GM12878 (cell line): Measurements from ENCODE around the gene IMPACT. TPM values are rescaled to one million over a fixed set of nuclear protein-coding genes. Genes with fewer than 3 reads are reported as not detected.

ENCODE experiments used
- ATAC-seq: fragments of 200-7000 bp; cut with Tn5 transposase; 3 replicates; pipeline ENCODE4 v1.9.1; 2020; ENCODE audit warnings: mild to moderate bottlenecking, moderate library complexity
- BruUV-seq: library from RNA; stranded (reverse); fragments of 400-500 nt; replicated peaks from 2 replicates; lab custom pipeline; 2021; lab: Mats Ljungman, UMichigan
- CTCF ChIA-PET: fragments of 300-600 bp; sonication (Branson Sonifier 250); formaldehyde crosslinking; extraction: SDS; loops from one replicate; lab custom pipeline; 2021; ENCODE audit warnings: inconsistent platforms; lab: Yijun Ruan, JAX
- POLR2A ChIA-PET: fragments of 350-600 bp; formaldehyde crosslinking; extraction: SDS; loops from one replicate; lab custom pipeline; 2021; ENCODE audit warnings: inconsistent platforms; lab: Charles Lee
- RAD21 ChIA-PET: fragments of 300-600 bp; sonication (Branson Sonifier 250); formaldehyde crosslinking; loops from one replicate; lab custom pipeline; 2023; ENCODE audit warnings: antibody characterized with exemption; ENCODE audit not compliant: unreplicated experiment; lab: Charles Lee
- SMC1A ChIA-PET: fragments of 300-600 bp; sonication (Branson Sonifier 250); formaldehyde crosslinking; loops from one replicate; lab custom pipeline; 2023; ENCODE audit not compliant: unreplicated experiment, uncharacterized antibody; lab: Charles Lee
- DNase-seq: peaks from one replicate; pipeline ENCODE4 v3.0.0-alpha.2; 2011; ENCODE audit warnings: low read depth, low spot score
- FAIRE-seq: peaks from 3 replicates; lab custom pipeline; 2011; peaks lifted over from hg19 to GRCh38; lab: Jason Lieb, UNC
- H2AFZ ChIP-seq: 2 replicates; pipeline ENCODE4 v1.6.0; 2011; ENCODE audit warnings: low read depth, low read length, control low read depth; ENCODE audit not compliant: control insufficient read depth
- H3K27ac ChIP-seq: 2 replicates; pipeline ENCODE4 v1.5.1; 2011; ENCODE audit warnings: control low read depth; ENCODE audit not compliant: control insufficient read depth, insufficient read depth
- H3K27me3 ChIP-seq, 2 experiments: replicated peaks in 1 of 2; 2 replicates each; pipeline versions ENCODE4 v1.6.0 to v1.6.1; 2011; ENCODE audit warnings: low read length in 1 of 2; ENCODE audit not compliant: control insufficient read depth in 2 of 2, insufficient read depth in 2 of 2
- H3K36me3 ChIP-seq, 2 experiments: 2 replicates each; pipeline ENCODE4 v1.5.1; 2011; ENCODE audit warnings: low read length in 1 of 2; ENCODE audit not compliant: control insufficient read depth in 2 of 2, insufficient read depth in 2 of 2
- H3K4me1 ChIP-seq: 2 replicates; pipeline ENCODE4 v1.6.1; 2011; ENCODE audit warnings: mild to moderate bottlenecking, low read length, moderate library complexity, mixed read lengths; ENCODE audit not compliant: control insufficient read depth, insufficient read depth
- H3K4me2 ChIP-seq: 2 replicates; pipeline ENCODE4 v1.6.0; 2011; ENCODE audit warnings: control low read depth; ENCODE audit not compliant: control insufficient read depth, insufficient read depth
- H3K4me3 ChIP-seq: fragments of 200-600 bp; sonication (generic); 2 replicates; pipeline ENCODE4 v1.5.1; 2016
- H3K79me2 ChIP-seq: 2 replicates; pipeline ENCODE4 v1.6.0; 2011; ENCODE audit warnings: low read length; ENCODE audit not compliant: control insufficient read depth, insufficient read depth
- H3K9ac ChIP-seq: 2 replicates; pipeline ENCODE4 v1.8.0; 2011; ENCODE audit warnings: low read length, control low read depth, mixed read lengths; ENCODE audit not compliant: control insufficient read depth, insufficient read depth
- H3K9me3 ChIP-seq: replicated peaks from 3 replicates; pipeline ENCODE4 v1.5.1; 2011; ENCODE audit warnings: mild to moderate bottlenecking, low read length; ENCODE audit not compliant: control insufficient read depth, insufficient read depth
- H4K20me1 ChIP-seq: 2 replicates; pipeline ENCODE4 v1.6.0; 2011; ENCODE audit not compliant: control insufficient read depth, insufficient read depth
- CBFB ChIP-seq: IDR thresholded peaks from 2 replicates; pipeline ENCODE4 v1.6.1; 2016; ENCODE audit warnings: antibody characterized with exemption, low read depth
- EP300 ChIP-seq, 2 experiments: fragments of 150-350 bp in 1 of 2; IDR thresholded peaks; 2 replicates each; pipeline ENCODE4 v1.6.1; 2011 to 2012; ENCODE audit warnings: low read depth in 2 of 2, low read length in 2 of 2, borderline replicate concordance in 1 of 2, improper control_type of control experiment in 1 of 2, inconsistent platforms in 1 of 2; ENCODE audit not compliant: control insufficient read depth in 1 of 2
- IKZF2 ChIP-seq, 2 experiments: fragments of 450-650 bp; IDR thresholded peaks; 2 replicates each; pipeline ENCODE4 v1.6.1; 2017; ENCODE audit warnings: mild to moderate bottlenecking in 2 of 2, moderate library complexity in 2 of 2
- KDM1A ChIP-seq: fragments of 200-600 bp; sonication (generic); IDR thresholded peaks from 2 replicates; pipeline ENCODE4 v1.6.1; 2016; ENCODE audit warnings: borderline replicate concordance
- ZNF217 ChIP-seq: fragments of 450-650 bp; IDR thresholded peaks from 2 replicates; pipeline ENCODE4 v1.6.1; 2017; ENCODE audit warnings: antibody characterized with exemption, mild to moderate bottlenecking
- WGBS: methylation state at CpG from one replicate; pipeline ENCODE4 v1.1.6; 2016; ENCODE audit warnings: low lambda C conversion rate; ENCODE audit not compliant: insufficient replicate concordance, insufficient coverage; ENCODE audit errors: missing lambda C conversion rate; 5-methylcytosine and 5-hydroxymethylcytosine counted together
- in situ Hi-C: fragments of 300-500 bp; cut with MboI; formaldehyde crosslinking; loops from 9 replicates; pipeline ENCODE4 v1.14.3; 2018; ENCODE audit warnings: mixed read lengths
- intact Hi-C: fragments of 100-400 bp; cut with micrococcal nuclease; formaldehyde crosslinking; loops from one replicate; pipeline ENCODE4 v1.14.2; 2022; ENCODE audit not compliant: unreplicated experiment
- polyA plus RNA-seq, 11 experiments: library from polyadenylated mRNA; depleted of rRNA in 4 of 11; unstranded in 6 of 11; stranded (reverse) in 5 of 11; fragments of >200 nt; fragmentation: Nextera tagmentation in 4 of 11; fragmentation: Illumina TruSeq in 1 of 11; extraction: Ambion mirVana in 4 of 11; extraction: Trizol in 1 of 11; gene quantifications; 1 replicate in 1 of 11; 2 replicates in 10 of 11; pipeline versions ENCODE4 v1.2.1 to v1.2.3, GENCODE V29; 2011 to 2016; ENCODE audit warnings: inconsistent platforms in 2 of 11, missing spikeins in 2 of 11, low read depth in 1 of 11
- total RNA-seq, 4 experiments: library from RNA; depleted of rRNA in 3 of 4; stranded (reverse); fragments of >200 nt in 3 of 4; fragmentation: Illumina TruSeq in 1 of 4; extraction: Trizol in 1 of 4; gene quantifications; 2 replicates each; pipeline versions ENCODE4 v1.2.1 to v1.2.3, GENCODE V29; 2013 to 2021
- TF ChIP-seq, protein P1 (sequence below): fragments of 450-650 bp; IDR thresholded peaks from 2 replicates; pipeline ENCODE4 v1.6.1; 2017; ENCODE audit warnings: antibody characterized with exemption, mild to moderate bottlenecking, moderate library complexity

Gene IMPACT
- total and polyA plus RNA-seq, 10 of the 15 experiments (the other 5 are each of a cell fraction or from before 2014, with no cell fraction given): 0.10 to 0.84 (median 0.53) TPM

DNA sequence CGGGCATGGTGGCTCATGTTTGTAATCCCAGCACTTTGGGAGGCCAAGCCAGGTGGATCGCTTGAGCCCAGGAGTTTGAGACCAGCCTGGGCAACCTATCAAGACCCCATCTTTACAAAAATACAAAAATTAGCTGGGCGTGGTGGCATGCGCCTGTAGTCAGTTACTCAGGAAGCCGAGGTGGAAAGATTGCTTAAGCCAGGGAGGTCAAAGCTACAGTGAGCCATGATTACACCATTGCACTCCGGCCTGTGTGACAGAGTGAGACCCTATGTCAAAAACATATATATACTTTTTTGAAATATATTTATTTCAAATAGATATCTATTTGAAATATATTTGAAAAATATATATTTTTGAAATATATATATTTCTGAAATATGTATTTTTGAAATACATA is 39.8 kb upstream of the IMPACT start:
- RAD21 ChIA-PET: no interaction called here
- Histone ChIP-seq H3K4me1 (no peaks in the 10 kb centered on the region), H3K79me2 (no peaks in the 10 kb centered on the region), H3K27ac (no peak overlapping the region), H2AFZ (no peak overlapping the region), H4K20me1 (no peaks in the 10 kb centered on the region), H3K9me3 (no peaks in the 10 kb centered on the region), H3K9ac (no peak overlapping the region), H3K4me3 (no peak overlapping the region), H3K27me3 (no peaks in the 10 kb centered on the region; a peak in 1 of 4 replicates), H3K4me2 (no peak overlapping the region), H3K36me3 (no peaks in the 10 kb centered on the region)
- TF ChIP-seq, protein P1, sequence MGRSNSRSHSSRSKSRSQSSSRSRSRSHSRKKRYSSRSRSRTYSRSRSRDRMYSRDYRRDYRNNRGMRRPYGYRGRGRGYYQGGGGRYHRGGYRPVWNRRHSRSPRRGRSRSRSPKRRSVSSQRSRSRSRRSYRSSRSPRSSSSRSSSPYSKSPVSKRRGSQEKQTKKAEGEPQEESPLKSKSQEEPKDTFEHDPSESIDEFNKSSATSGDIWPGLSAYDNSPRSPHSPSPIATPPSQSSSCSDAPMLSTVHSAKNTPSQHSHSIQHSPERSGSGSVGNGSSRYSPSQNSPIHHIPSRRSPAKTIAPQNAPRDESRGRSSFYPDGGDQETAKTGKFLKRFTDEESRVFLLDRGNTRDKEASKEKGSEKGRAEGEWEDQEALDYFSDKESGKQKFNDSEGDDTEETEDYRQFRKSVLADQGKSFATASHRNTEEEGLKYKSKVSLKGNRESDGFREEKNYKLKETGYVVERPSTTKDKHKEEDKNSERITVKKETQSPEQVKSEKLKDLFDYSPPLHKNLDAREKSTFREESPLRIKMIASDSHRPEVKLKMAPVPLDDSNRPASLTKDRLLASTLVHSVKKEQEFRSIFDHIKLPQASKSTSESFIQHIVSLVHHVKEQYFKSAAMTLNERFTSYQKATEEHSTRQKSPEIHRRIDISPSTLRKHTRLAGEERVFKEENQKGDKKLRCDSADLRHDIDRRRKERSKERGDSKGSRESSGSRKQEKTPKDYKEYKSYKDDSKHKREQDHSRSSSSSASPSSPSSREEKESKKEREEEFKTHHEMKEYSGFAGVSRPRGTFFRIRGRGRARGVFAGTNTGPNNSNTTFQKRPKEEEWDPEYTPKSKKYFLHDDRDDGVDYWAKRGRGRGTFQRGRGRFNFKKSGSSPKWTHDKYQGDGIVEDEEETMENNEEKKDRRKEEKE: no peak
- TF ChIP-seq KDM1A (no peak), ZNF217 (no peak), CBFB (no peak), IKZF2 (IDR thresholded peaks at IDR 0.05) (no peak), EP300 (IDR thresholded peaks at IDR 0.05; ENCODE audit: borderline replicate concordance in 1 of 2, control insufficient read depth in 1 of 2, low read depth in 2 of 2, low read length in 2 of 2) (no peak)
- CTCF ChIA-PET: no interaction called here
- intact Hi-C loops: no loop called here
- no peak for ATAC-seq
- SMC1A ChIA-PET: interaction anchor here (1.1 kb wide), 1 partner anchor 9 kb away, joined by 3 read pairs; no protein-coding TSS in a partner anchor
- DNase-seq: no peak
- no TSS peak for BruUV-seq
- in situ Hi-C loops: no loop called here
- POLR2A ChIA-PET: no interaction called here
- 26% methylated on average over 6 of the region's 6 CpGs for WGBS
- no peak for FAIRE-seq
